AG08396 (cell line): ENCODE data around the gene ANKH.

Experiments
- DNase-seq: peaks from one replicate; pipeline ENCODE4 v3.0.0; 2012; ENCODE audit warnings: low spot score, mixed read lengths

The ANKH gene

GRCh38 chr5:14713476-14714390 lies 157.8 kb downstream of the ANKH start:
- no peak for DNase-seq

GRCh38 chr5:14712666-14713065 lies 158.9 kb downstream of the ANKH start:
- no peak for DNase-seq

GRCh38 chr5:14712131-14712530 lies 159.4 kb downstream of the ANKH start:
- no peak for DNase-seq

GRCh38 chr5:14710313-14710994 lies 161.1 kb downstream of the ANKH start:
- no peak for DNase-seq

GRCh38 chr5:14708551-14708950 lies 163.0 kb downstream of the ANKH start:
- no peak for DNase-seq

- DNase-seq: no peak
Measured at GRCh38 chr5:14707811-14708390, 163.7 kb downstream of the ANKH start.

GRCh38 chr5:14706615-14707021 lies 165.0 kb downstream of the ANKH start:
- peak; percentile 63 for DNase-seq

- no peak for DNase-seq
Measured at GRCh38 chr5:14705556-14705955, 166.0 kb downstream of the ANKH start.

GRCh38 chr5:14702238-14702839 lies 169.2 kb downstream of the ANKH start:
- DNase-seq: no peak

- no peak for DNase-seq
Measured at GRCh38 chr5:14701556-14701955, 170.0 kb downstream of the ANKH start.

GRCh38 chr5:14700478-14701436 lies 170.8 kb downstream of the ANKH start:
- DNase-seq: no peak

GRCh38 chr5:14699807-14700400 lies 171.7 kb downstream of the ANKH start:
- DNase-seq: no peak

GRCh38 chr5:14699159-14699558 lies 172.4 kb downstream of the ANKH start:
- no peak for DNase-seq

GRCh38 chr5:14698495-14698894 lies 173.1 kb downstream of the ANKH start:
- peak; percentile 22 for DNase-seq

GRCh38 chr5:14696851-14697250 lies 174.7 kb downstream of the ANKH start:
- no peak for DNase-seq

GRCh38 chr5:14696057-14696456 lies 175.5 kb downstream of the ANKH start:
- DNase-seq: no peak

GRCh38 chr5:14695152-14695551 lies 176.4 kb downstream of the ANKH start:
- DNase-seq: no peak

GRCh38 chr5:14693070-14693469 lies 178.5 kb downstream of the ANKH start:
- DNase-seq: no peak

- peak; percentile 67 for DNase-seq
Measured at GRCh38 chr5:14687023-14687665, 184.4 kb downstream of the ANKH start.

- DNase-seq: no peak
Measured at GRCh38 chr5:14686517-14686916, 185.1 kb downstream of the ANKH start.
